SK-N-SH treated with all-trans-retinoic acid at 6 μM for 48 hours (cell line): ENCODE data around the gene TXNRD2.

Experiments used
- ATAC-seq: fragments of 200-7000 bp; cut with Tn5 transposase; 3 replicates; pipeline ENCODE4 v1.9.1; 2020; ENCODE audit warnings: mild to moderate bottlenecking, moderate library complexity
- ARNTL ChIP-seq: fragments of 450-650 bp; formaldehyde crosslinking; IDR thresholded peaks from 2 replicates; pipeline ENCODE4 v1.5.0; 2020; ENCODE audit warnings: low read depth, mild to moderate bottlenecking, moderate library complexity, borderline replicate concordance
- BACH2 ChIP-seq: fragments of 250-450 bp; sonication (Bioruptor Pico); IDR thresholded peaks from 2 replicates; pipeline ENCODE4 v1.9.0; 2021; ENCODE audit warnings: mild to moderate bottlenecking, borderline replicate concordance
- CSDC2 ChIP-seq: fragments of 250-450 bp; sonication (Bioruptor Pico); IDR thresholded peaks from 2 replicates; pipeline ENCODE4 v1.5.0; 2020; ENCODE audit warnings: mild to moderate bottlenecking, moderate library complexity
- ISL1 ChIP-seq: fragments of 250-450 bp; sonication (Bioruptor Pico); IDR thresholded peaks from 2 replicates; pipeline ENCODE4 v2.1.2; 2022; ENCODE audit warnings: mild to moderate bottlenecking, moderate library complexity
- PATZ1 ChIP-seq: fragments of 250-450 bp; sonication (Bioruptor Pico); IDR thresholded peaks from 2 replicates; pipeline ENCODE4 v1.8.0; 2020; ENCODE audit warnings: mild to moderate bottlenecking, moderate library complexity, borderline replicate concordance
- PPARA ChIP-seq: fragments of 250-450 bp; sonication (Bioruptor Pico); IDR thresholded peaks from 2 replicates; pipeline ENCODE4 v1.5.0; 2020; ENCODE audit warnings: mild to moderate bottlenecking, borderline replicate concordance
- RARB ChIP-seq: fragments of 250-450 bp; sonication (Bioruptor Pico); IDR thresholded peaks from 2 replicates; pipeline ENCODE4 v1.8.0; 2021; ENCODE audit warnings: mild to moderate bottlenecking, moderate library complexity
- SNAI2 ChIP-seq: fragments of 250-450 bp; sonication (Bioruptor Pico); IDR thresholded peaks from 2 replicates; pipeline ENCODE4 v1.5.0; 2020; ENCODE audit warnings: mild to moderate bottlenecking, moderate library complexity
- TCF4 ChIP-seq: fragments of 250-450 bp; sonication (Bioruptor Pico); IDR thresholded peaks from 2 replicates; pipeline ENCODE4 v1.8.0; 2021; ENCODE audit warnings: mild to moderate bottlenecking, moderate library complexity, borderline replicate concordance
- TOX ChIP-seq: fragments of 250-450 bp; sonication (Bioruptor Pico); IDR thresholded peaks from 2 replicates; pipeline ENCODE4 v1.8.0; 2021; ENCODE audit warnings: mild to moderate bottlenecking, moderate library complexity, borderline replicate concordance
- ZC3H10 ChIP-seq: fragments of 250-450 bp; sonication (Bioruptor Pico); IDR thresholded peaks from 2 replicates; pipeline ENCODE4 v1.5.1; 2021; ENCODE audit warnings: mild to moderate bottlenecking, moderate library complexity
- ZFP3 ChIP-seq: fragments of 250-450 bp; sonication (Bioruptor Pico); IDR thresholded peaks from 2 replicates; pipeline ENCODE4 v1.5.0; 2020; ENCODE audit warnings: mild to moderate bottlenecking, moderate library complexity
- ZNF565 ChIP-seq: fragments of 450-650 bp; formaldehyde crosslinking; conservative IDR thresholded peaks from 2 replicates; pipeline ENCODE4 v1.5.0; 2020; ENCODE audit warnings: low read depth, mild to moderate bottlenecking, moderate library complexity
- ZNF70 ChIP-seq: fragments of 450-650 bp; formaldehyde crosslinking; IDR thresholded peaks from 2 replicates; pipeline ENCODE4 v1.5.0; 2020; ENCODE audit warnings: mild to moderate bottlenecking, moderate library complexity
- ZNF8 ChIP-seq: fragments of 450-650 bp; formaldehyde crosslinking; IDR thresholded peaks from 2 replicates; pipeline ENCODE4 v1.5.0; 2020; ENCODE audit warnings: mild to moderate bottlenecking, moderate library complexity
- TF ChIP-seq, protein P1 (sequence below): fragments of 250-450 bp; sonication (Bioruptor Pico); IDR thresholded peaks from 2 replicates; pipeline ENCODE4 v1.5.1; 2021; ENCODE audit warnings: mild to moderate bottlenecking, moderate library complexity
- TF ChIP-seq, protein P2 (sequence below): fragments of 250-450 bp; sonication (Bioruptor Pico); IDR thresholded peaks from 2 replicates; pipeline ENCODE4 v1.8.0; 2021; ENCODE audit warnings: low read depth, mild to moderate bottlenecking, moderate library complexity, borderline replicate concordance

TXNRD2 gene

GRCh38 chr22:19826619-19826950 is 115.0 kb downstream of the TXNRD2 start (continued):
- TF ChIP-seq PPARA (CRISPR knock-in tag) (no peak), CSDC2 (CRISPR knock-in tag) (no peak), BACH2 (CRISPR knock-in tag) (no peak), ZNF70 (CRISPR knock-in tag) (no peak)

- no peak for ATAC-seq
These were observed 115.6 kb downstream of the TXNRD2 start for GRCh38 chr22:19825904-19826618.

More at GRCh38 chr22:19825904-19826618, 115.6 kb downstream of the TXNRD2 start:
- TF ChIP-seq, protein P1, sequence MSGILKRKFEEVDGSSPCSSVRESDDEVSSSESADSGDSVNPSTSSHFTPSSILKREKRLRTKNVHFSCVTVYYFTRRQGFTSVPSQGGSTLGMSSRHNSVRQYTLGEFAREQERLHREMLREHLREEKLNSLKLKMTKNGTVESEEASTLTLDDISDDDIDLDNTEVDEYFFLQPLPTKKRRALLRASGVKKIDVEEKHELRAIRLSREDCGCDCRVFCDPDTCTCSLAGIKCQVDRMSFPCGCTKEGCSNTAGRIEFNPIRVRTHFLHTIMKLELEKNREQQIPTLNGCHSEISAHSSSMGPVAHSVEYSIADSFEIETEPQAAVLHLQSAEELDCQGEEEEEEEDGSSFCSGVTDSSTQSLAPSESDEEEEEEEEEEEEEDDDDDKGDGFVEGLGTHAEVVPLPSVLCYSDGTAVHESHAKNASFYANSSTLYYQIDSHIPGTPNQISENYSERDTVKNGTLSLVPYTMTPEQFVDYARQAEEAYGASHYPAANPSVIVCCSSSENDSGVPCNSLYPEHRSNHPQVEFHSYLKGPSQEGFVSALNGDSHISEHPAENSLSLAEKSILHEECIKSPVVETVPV: no peak
- TF ChIP-seq ISL1 (CRISPR knock-in tag) (no peak), RARB (CRISPR knock-in tag) (no peak), CSDC2 (CRISPR knock-in tag) (no peak), PATZ1 (CRISPR knock-in tag) (no peak), ZFP3 (CRISPR knock-in tag) (no peak), TOX (no peak), ARNTL (CRISPR knock-in tag) (no peak), ZNF565 (no peak), TCF4 (no peak), ZC3H10 (CRISPR knock-in tag) (no peak), SNAI2 (CRISPR knock-in tag) (no peak), ZNF70 (CRISPR knock-in tag) (no peak), ZNF8 (CRISPR knock-in tag) (no peak)
- TF ChIP-seq, protein P2, sequence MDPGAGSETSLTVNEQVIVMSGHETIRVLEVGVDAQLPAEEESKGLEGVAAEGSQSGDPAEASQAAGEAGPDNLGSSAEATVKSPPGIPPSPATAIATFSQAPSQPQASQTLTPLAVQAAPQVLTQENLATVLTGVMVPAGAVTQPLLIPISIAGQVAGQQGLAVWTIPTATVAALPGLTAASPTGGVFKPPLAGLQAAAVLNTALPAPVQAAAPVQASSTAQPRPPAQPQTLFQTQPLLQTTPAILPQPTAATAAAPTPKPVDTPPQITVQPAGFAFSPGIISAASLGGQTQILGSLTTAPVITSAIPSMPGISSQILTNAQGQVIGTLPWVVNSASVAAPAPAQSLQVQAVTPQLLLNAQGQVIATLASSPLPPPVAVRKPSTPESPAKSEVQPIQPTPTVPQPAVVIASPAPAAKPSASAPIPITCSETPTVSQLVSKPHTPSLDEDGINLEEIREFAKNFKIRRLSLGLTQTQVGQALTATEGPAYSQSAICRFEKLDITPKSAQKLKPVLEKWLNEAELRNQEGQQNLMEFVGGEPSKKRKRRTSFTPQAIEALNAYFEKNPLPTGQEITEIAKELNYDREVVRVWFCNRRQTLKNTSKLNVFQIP (CRISPR knock-in tag): no peak
- TF ChIP-seq, all 23 proteins: peak for 0
